Stimulated activated naive CD4-positive, alpha-beta T cell treated with Interleukin-2 at 50 U/mL for 16 hours (primary cell): ENCODE measurements around the gene P2RY1.

Experiments used
- DNase-seq: peaks from one replicate; lab custom pipeline; 2025; lab: John Stamatoyannopoulos, UW

The P2RY1 gene

GRCh38 chr3:152834776-152835600, at the start of gene P2RY1:
Gene P2RY1, plus strand, starts transcription at chr3:152835131. Its CDS starts 652 bp downstream, at chr3:152835783.
- DNase-seq = no peak

GRCh38 chr3:152786977-152787681, 47.8 kb upstream of the P2RY1 start:
- DNase-seq = no peak

DNA sequence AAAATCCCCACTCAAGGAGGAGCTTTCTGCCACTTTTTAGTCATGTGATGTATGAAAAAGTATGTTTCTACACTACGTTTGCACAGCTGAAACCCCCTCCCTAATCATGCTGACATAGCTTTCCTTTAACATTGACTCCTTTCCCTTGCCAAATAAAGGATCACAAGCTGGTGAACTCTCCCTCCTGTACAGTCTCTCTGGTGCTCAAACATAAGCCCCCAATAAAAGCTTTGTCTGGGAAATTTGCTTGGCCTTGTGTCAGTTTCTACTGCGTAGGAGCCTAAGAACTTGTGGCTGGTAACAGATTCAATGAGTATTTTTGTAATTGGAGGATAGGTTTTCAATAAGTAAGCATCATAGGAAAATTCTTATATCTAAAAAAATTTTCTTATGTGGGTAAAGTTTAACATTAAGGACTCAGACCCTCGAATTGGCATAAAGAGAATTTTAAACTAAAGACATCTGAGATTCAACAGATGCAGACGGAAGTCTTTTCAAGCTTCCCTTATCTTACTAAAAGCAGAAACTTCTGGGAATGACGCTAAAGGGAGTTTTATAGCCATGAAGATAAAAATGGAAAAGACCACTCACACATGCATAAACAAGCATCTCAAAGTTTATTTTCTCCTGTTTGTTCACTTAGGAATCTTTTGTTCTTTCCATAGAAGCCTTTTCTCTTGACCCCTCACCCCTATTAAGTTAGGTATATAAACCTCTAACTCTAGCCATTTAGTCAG, 44.1 kb upstream of the P2RY1 start:
- DNase-seq = no peak

DNA sequence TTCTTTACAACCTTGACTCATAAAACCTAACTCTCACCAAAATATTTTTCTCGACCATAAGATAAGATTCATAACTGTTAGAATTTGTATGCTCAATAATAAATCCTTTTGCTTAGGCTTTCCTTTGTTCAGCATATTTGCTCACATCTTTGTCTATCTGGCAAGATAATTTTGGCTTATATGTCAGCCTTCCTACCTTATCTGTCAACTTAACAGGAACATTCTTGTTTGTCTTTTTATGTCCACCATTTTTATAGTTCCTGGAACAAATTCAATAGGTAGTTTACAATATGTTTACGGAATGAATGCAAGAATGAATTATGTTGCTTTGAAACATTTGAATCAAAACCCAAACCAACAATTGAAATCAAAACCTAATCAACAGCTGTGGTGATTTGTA, 41.0 kb upstream of the P2RY1 start:
- DNase-seq = no peak

- no peak for DNase-seq
Observed at GRCh38 chr3:152797751-152798432, 37.0 kb upstream of the P2RY1 start.

DNA sequence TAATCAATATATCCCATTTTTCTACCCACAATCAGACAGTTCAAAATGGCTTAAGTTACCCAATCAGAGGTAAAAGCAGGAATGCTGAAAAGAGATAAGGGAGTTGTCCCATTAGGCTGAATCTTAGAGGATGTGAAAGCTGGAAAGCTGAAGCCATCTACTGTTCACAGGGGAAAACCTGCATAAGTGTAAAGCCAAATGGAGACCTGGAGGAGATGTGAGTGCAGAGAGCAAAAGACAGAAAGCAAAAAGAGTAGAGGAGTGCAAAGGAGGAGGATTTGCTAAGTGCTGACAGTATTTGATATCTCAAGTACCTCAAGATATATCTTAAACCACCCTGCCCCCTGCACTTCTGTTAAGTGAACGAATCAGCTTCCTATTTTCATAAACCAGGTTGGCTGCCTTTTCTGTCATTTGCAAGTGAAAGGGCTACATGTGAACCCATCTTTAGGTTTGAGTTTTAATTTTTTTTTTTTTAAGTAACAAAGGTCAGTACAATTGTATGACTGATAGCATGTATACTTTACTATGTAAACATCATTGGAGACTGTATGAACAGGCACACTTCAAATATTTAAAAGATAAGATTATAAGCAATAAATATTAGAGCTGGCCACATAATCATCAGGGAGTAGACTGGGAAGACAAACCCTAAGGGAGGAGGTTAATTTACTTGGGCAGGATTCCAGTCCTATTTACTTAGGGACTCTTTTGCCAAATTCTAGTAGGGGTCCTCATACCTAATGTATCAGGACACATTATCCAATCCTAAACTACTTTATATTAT, 22.8 kb upstream of the P2RY1 start:
- no peak for DNase-seq

DNA sequence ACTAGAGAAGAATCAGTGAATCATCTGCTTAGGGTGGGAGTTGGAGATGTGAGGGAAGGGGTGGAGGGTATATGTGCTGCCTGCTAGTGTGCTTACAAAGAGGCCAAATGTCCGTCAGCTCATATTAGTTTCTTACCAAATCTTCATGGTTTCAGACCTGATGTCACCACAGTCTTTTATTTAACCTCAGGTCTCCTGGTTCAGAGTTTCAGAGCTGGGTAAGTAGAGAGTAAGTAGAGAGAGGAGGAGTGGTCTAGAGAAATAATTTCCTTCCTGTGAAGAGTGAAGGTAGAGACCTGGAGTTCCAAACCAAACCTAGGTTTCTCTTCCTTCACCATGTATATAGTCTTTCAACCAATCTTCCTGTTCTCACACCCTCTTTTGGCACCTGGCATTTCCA, 17.5 kb upstream of the P2RY1 start:
- DNase-seq = no peak

- DNase-seq = no peak
Observed at GRCh38 chr3:152818027-152818426, 16.9 kb upstream of the P2RY1 start.

DNA sequence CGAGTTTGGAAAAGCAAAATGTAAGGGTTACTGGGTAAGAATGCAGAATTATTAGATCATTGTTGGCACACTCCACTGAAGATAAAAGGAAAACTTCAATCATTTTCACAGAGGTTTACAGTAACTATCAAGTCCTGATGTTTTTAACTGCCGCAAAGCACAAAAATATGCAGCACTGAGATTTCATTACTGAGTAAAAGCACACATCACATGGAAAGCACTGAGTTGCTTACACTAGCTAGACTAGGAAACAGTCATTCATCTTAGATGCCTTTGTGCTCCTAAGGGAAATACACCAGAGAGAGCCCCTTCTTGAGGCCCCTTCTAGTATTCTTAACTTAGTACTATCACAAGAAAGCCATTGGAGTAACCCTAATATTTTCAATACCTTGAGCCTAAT, 11.8 kb upstream of the P2RY1 start:
- DNase-seq = no peak

DNA sequence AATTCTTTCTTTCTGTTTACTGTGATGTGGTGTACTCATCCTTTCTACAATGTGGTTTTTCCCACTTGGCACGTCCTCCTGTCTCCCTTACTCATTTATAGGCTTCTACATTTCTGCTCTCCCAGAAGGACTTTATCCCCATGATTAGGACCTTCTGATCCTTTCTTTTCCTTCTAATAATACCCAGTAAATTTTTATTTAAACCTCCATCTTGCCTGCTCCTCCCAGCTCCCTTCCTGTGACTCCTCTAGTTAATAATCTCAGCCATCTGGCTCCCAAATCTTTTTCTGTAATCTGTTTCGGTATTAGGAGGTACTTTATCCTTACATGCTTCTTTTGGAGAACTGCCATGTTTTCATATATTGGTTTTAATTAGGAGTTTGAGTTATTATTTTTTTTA, 11.2 kb upstream of the P2RY1 start:
- no peak for DNase-seq

- no peak for DNase-seq
Observed at GRCh38 chr3:152825566-152825965, 9.4 kb upstream of the P2RY1 start.

DNA sequence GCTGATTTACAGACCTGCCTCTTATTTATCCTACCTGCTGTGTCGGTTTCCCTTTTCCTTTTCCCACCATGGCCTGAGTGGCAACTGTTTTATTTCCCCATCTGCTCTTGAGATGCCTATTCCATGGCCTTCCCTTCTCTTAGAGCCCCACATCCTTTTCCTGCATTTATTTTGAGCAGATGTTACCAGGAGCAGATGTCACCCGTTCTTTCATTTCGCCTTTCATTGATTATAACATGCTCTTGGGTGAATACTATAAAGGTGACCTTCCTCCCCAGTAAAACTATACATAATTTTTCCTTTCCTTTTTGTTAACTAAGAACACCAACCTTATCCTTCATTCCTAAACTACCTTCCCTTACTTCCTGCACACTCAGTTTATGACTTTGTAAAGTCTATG, 8.5 kb upstream of the P2RY1 start:
- no peak for DNase-seq

DNA sequence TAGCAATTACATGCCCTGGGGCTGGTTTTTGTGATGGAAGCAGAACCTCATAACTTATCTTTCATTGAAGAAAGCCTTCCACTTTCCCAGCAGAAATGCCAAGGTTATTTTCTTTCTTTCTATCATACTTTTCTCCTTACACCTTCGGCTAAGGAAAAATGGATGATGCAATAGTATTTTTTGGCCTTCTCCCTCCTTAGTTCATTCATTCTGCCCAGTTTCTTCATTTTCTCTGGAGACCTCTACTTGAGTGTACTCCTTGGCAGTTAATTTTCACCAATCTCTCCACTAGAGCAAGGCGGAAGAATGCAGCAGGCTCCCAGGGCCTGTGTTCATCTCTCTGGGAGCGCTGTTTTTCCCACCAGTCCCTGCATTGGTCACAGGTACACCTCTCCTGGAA, 7.6 kb upstream of the P2RY1 start:
- DNase-seq = no peak

DNA sequence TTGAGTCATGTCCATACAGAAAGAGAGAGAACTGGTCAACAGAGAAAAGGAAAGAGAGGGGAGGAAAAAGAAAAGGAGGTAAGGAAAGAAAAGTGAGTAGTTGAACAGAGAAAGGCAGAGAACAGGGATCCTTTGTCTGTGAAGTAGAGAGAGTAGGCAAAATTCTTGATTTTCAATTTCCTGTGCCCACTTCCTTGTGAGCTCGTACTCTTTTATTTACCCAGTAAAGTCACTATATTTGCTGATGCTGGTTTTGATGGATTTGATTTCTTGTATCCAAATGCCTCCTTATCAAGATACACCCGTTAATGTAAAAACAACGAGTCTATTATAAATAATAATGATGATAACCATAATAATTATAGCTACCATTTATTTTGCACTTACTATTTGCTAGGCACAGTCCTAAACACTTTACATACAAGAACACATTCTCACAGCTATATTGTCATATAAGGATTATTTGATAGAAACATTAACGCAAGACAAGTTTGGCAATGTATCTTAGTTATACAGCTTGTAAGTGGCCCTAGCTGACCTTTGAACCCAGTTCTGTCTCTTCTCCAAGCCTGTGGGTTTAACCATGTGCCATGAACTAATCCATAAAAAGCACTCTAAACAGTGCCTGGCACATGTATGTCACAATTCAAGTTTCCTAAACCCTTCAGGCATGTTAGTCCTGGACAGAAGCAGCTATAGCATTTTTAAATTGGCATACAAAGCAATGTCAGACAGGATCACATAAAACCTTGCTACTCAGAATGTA, 6.7 kb upstream of the P2RY1 start:
- no peak for DNase-seq

GRCh38 chr3:152830245-152830644, 4.7 kb upstream of the P2RY1 start:
- DNase-seq = no peak

DNA sequence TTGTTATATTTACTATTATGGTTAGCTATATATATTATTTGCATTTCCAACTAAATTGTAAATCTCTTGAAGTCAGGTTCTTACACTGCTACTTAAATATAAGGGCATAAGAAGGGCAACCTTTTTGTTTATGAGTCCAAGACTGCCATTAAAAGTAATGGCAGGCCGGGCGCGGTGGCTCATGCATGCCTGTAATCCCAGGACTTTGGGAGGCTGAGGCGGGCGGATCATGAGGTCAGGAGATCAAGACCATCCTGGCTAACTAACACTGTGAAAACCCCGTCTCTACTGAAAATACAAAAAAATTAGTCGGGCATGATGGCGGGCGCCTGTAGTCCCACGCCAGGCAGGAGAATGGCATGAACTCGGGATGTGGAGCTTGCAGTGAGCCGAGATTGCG, 2.9 kb upstream of the P2RY1 start:
- DNase-seq = no peak

- no peak for DNase-seq
Observed at GRCh38 chr3:152833089-152833488, 1.8 kb upstream of the P2RY1 start.

DNA sequence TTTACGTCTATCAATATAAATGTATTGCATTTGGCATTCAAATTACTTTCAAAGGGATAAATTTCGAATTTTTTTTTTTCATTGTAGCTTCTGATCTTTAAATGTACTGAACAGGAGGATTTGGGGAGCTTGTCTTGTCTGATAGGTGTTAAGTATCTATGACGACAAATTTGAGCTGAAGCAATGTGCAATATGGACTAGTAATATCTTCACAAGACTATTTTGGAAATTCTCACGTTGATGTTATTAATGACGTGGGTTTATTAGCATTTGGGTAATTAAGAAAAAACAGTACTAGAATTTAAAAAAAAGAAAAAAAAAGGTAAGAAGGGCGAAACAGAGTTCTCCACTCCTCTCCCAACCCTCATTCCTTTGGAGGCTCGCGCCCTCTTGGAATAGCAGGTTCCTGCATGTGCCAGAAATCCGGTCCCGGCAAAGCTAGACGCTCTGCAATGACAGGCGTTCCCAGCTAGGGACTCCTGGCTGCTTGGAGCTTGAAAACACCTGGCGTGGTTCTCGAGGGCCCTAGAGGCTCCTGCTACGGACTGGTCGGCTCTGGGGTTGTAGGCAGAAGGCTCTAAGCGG, 648 bp upstream of the P2RY1 start:
- DNase-seq = no peak

- DNase-seq = no peak
Observed at GRCh38 chr3:152835601-152836102, 721 bp downstream of the P2RY1 start.

DNA sequence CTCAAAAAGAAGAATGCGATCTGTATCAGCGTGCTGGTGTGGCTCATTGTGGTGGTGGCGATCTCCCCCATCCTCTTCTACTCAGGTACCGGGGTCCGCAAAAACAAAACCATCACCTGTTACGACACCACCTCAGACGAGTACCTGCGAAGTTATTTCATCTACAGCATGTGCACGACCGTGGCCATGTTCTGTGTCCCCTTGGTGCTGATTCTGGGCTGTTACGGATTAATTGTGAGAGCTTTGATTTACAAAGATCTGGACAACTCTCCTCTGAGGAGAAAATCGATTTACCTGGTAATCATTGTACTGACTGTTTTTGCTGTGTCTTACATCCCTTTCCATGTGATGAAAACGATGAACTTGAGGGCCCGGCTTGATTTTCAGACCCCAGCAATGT, 1.3 kb downstream of the P2RY1 start:
- no peak for DNase-seq
